Measurements from ENCODE around the gene SEC11C.

GRCh38 chr18:59200787-59201186 lies 61.1 kb downstream of the SEC11C start:
- no peak for TF ChIP-seq CTCF (conservative IDR thresholded peaks at IDR 0.05)
- no peak for TF ChIP-seq EZH2 (IDR thresholded peaks at IDR 0.05; ENCODE audit: low read depth)

Measured in PC-9 (cell line).